Mesenchymal stem cell (in vitro differentiated cells and primary cell): Measurements from ENCODE around the gene RNU1-4.
"Not testable (repeated sequence)": the region's sequence is repeated elsewhere in the genome, so short reads cannot be mapped to it uniquely, and the experiment has no call there.

Source experiments
- DNase-seq: peaks from one replicate; pipeline ENCODE4 v3.0.0-alpha.2; 2013
- H2AFZ ChIP-seq: one replicate; pipeline ENCODE4 v1.6.1; 2013; ENCODE audit warnings: low read depth, mild to moderate bottlenecking, control low read depth, inconsistent platforms, low read length, moderate library complexity
- H2AK5ac ChIP-seq: 2 replicates; pipeline ENCODE4 v1.6.1; 2013; ENCODE audit warnings: low read length, moderate library complexity, mild to moderate bottlenecking, inconsistent platforms; ENCODE audit not compliant: severe bottlenecking
- H2BK120ac ChIP-seq: one replicate; pipeline ENCODE4 v1.6.1; 2013; ENCODE audit warnings: low read depth, mild to moderate bottlenecking, inconsistent platforms, low read length, moderate library complexity
- H2BK12ac ChIP-seq, 2 experiments: one replicate each; pipeline ENCODE4 v1.6.1; 2013; ENCODE audit warnings: inconsistent platforms in 2 of 2, low read length in 2 of 2, mild to moderate bottlenecking in 2 of 2, moderate library complexity in 2 of 2, control low read depth in 1 of 2
- H2BK15ac ChIP-seq: one replicate; pipeline ENCODE4 v1.6.1; 2013; ENCODE audit warnings: mild to moderate bottlenecking, low read depth, inconsistent platforms; ENCODE audit not compliant: poor library complexity, severe bottlenecking
- H2BK5ac ChIP-seq: 2 replicates; pipeline ENCODE4 v1.6.1; 2013; ENCODE audit warnings: low read depth, mild to moderate bottlenecking, low read length, control low read depth, inconsistent platforms; ENCODE audit not compliant: poor library complexity, severe bottlenecking
- H3K14ac ChIP-seq, 2 experiments: one replicate each; pipeline ENCODE4 v1.6.1; 2013; ENCODE audit warnings: inconsistent platforms in 2 of 2, low read length in 2 of 2, control low read depth in 1 of 2, mild to moderate bottlenecking in 1 of 2, moderate library complexity in 1 of 2
- H3K18ac ChIP-seq, 2 experiments: one replicate each; pipeline ENCODE4 v1.6.1; 2013; ENCODE audit warnings: inconsistent platforms in 2 of 2, low read length in 2 of 2, control low read depth in 1 of 2, low read depth in 1 of 2, mild to moderate bottlenecking in 1 of 2
- H3K23ac ChIP-seq, 2 experiments: one replicate each; pipeline ENCODE4 v1.6.1; 2013; ENCODE audit warnings: inconsistent platforms in 2 of 2, low read length in 2 of 2, mild to moderate bottlenecking in 2 of 2, moderate library complexity in 2 of 2, control low read depth in 1 of 2
- H3K27ac ChIP-seq: 2 replicates; pipeline ENCODE4 v1.5.1; 2013; ENCODE audit warnings: mild to moderate bottlenecking, moderate library complexity, low read length, control low read depth, inconsistent platforms; ENCODE audit not compliant: poor library complexity, severe bottlenecking
- H3K27me3 ChIP-seq, 2 experiments: 2 replicates each; pipeline versions ENCODE4 v1.6.1 to v1.7.0; 2013; ENCODE audit warnings: low read length in 2 of 2, mild to moderate bottlenecking in 2 of 2, moderate library complexity in 2 of 2, control low read depth in 1 of 2, inconsistent platforms in 1 of 2; ENCODE audit not compliant: control insufficient read depth in 1 of 2, insufficient read depth in 1 of 2
- H3K36me3 ChIP-seq, 2 experiments: 2 replicates each; pipeline versions ENCODE4 v1.6.1 to v1.7.0; 2013; ENCODE audit warnings: low read length in 2 of 2, control low read depth in 1 of 2, inconsistent platforms in 1 of 2, low read depth in 1 of 2, mild to moderate bottlenecking in 1 of 2; ENCODE audit not compliant: insufficient read depth in 2 of 2, control insufficient read depth in 1 of 2
- H3K4ac ChIP-seq, 2 experiments: one replicate each; pipeline ENCODE4 v1.6.1; 2013; ENCODE audit warnings: inconsistent platforms in 2 of 2, low read length in 2 of 2, mild to moderate bottlenecking in 2 of 2, moderate library complexity in 2 of 2, control low read depth in 1 of 2, low read depth in 1 of 2
- H3K4me1 ChIP-seq: 2 replicates; pipeline ENCODE4 v1.6.1; 2013; ENCODE audit warnings: low read depth, low read length, control low read depth; ENCODE audit not compliant: control insufficient read depth, insufficient read depth
- H3K4me2 ChIP-seq: 2 replicates; pipeline ENCODE4 v1.6.1; 2013; ENCODE audit warnings: low read length, mild to moderate bottlenecking, inconsistent platforms; ENCODE audit not compliant: poor library complexity, severe bottlenecking
- H3K4me3 ChIP-seq, 2 experiments: 2 replicates each; pipeline versions ENCODE4 v1.5.1 to v1.7.0; 2013; ENCODE audit warnings: low read length in 2 of 2, mild to moderate bottlenecking in 2 of 2, control low read depth in 1 of 2, low read depth in 1 of 2; ENCODE audit not compliant: insufficient read depth in 1 of 2
- H3K79me1 ChIP-seq: replicated peaks from 2 replicates; pipeline ENCODE4 v1.6.1; 2013; ENCODE audit warnings: mild to moderate bottlenecking, control low read depth, low read length, inconsistent platforms; ENCODE audit not compliant: poor library complexity, severe bottlenecking
- H3K9ac ChIP-seq: 2 replicates; pipeline ENCODE4 v1.7.0; 2013; ENCODE audit warnings: mild to moderate bottlenecking, low read length, moderate library complexity
- H3K9me3 ChIP-seq: 2 replicates; pipeline ENCODE4 v1.7.0; 2013; ENCODE audit warnings: mild to moderate bottlenecking, low read length; ENCODE audit not compliant: control insufficient read depth
- H4K8ac ChIP-seq: one replicate; pipeline ENCODE4 v1.6.1; 2013; ENCODE audit warnings: inconsistent platforms, mild to moderate bottlenecking, low read length, moderate library complexity
- H4K91ac ChIP-seq: one replicate; pipeline ENCODE4 v1.6.1; 2013; ENCODE audit warnings: mild to moderate bottlenecking, low read length, inconsistent platforms
- WGBS: methylation state at CpG from one replicate; pipeline ENCODE4 v1.1.7; 2013; ENCODE audit warnings: mixed read lengths; 5-methylcytosine and 5-hydroxymethylcytosine counted together

The RNU1-4 gene

GRCh38 chr1:16697152-16697551 lies 43.2 kb upstream of the RNU1-4 start:
- H3K18ac ChIP-seq, H3K4me2 ChIP-seq, H4K91ac ChIP-seq, H3K9me3 ChIP-seq, H3K4me1 ChIP-seq, H3K27me3 ChIP-seq, H3K79me1 ChIP-seq, H3K14ac ChIP-seq, H2AFZ ChIP-seq, H2BK15ac ChIP-seq, H3K4me3 ChIP-seq, H3K27ac ChIP-seq, H2BK12ac ChIP-seq, H3K36me3 ChIP-seq, H2BK5ac ChIP-seq, H4K8ac ChIP-seq, H3K4ac ChIP-seq, DNase-seq, H3K23ac ChIP-seq, H2AK5ac ChIP-seq, H2BK120ac ChIP-seq, H3K9ac ChIP-seq: not testable (repeated sequence)
- WGBS: no CpG with 5 or more reads among the region's 7 CpGs

GRCh38 chr1:16699440-16699839 lies 40.9 kb upstream of the RNU1-4 start:
- not testable (repeated sequence) for H2BK5ac ChIP-seq, H3K4me1 ChIP-seq, H3K36me3 ChIP-seq

GRCh38 chr1:16700138-16700895 lies 40.0 kb upstream of the RNU1-4 start:
- WGBS: no CpG with 5 or more reads among the region's 57 CpGs
- H2BK5ac ChIP-seq, H3K18ac ChIP-seq, H3K79me1 ChIP-seq, H3K14ac ChIP-seq, H2BK120ac ChIP-seq, H3K9ac ChIP-seq, H3K27ac ChIP-seq, H2AFZ ChIP-seq, H3K9me3 ChIP-seq, H3K4me1 ChIP-seq, H4K91ac ChIP-seq, H3K27me3 ChIP-seq, H2BK12ac ChIP-seq, H3K23ac ChIP-seq, H2BK15ac ChIP-seq, H3K4ac ChIP-seq, H3K36me3 ChIP-seq, DNase-seq, H3K4me2 ChIP-seq, H4K8ac ChIP-seq, H2AK5ac ChIP-seq, H3K4me3 ChIP-seq: not testable (repeated sequence)

More at GRCh38 chr1:16699440-16699839, 40.9 kb upstream of the RNU1-4 start:
- not testable (repeated sequence) for H3K9ac ChIP-seq, H2BK12ac ChIP-seq, H3K4me3 ChIP-seq, H3K4ac ChIP-seq, H2BK120ac ChIP-seq, H4K91ac ChIP-seq, H2AFZ ChIP-seq, H2BK15ac ChIP-seq, DNase-seq, H3K79me1 ChIP-seq, H3K27ac ChIP-seq, H3K9me3 ChIP-seq, H3K14ac ChIP-seq, H2AK5ac ChIP-seq, H3K27me3 ChIP-seq, H3K18ac ChIP-seq, H3K4me2 ChIP-seq, H4K8ac ChIP-seq, H3K23ac ChIP-seq
- WGBS: no CpG with 5 or more reads among the region's 52 CpGs

- H3K4me3 ChIP-seq, H2BK120ac ChIP-seq, H3K23ac ChIP-seq, DNase-seq, H2AK5ac ChIP-seq, H3K14ac ChIP-seq, H4K8ac ChIP-seq, H2AFZ ChIP-seq, H3K4ac ChIP-seq, H3K9me3 ChIP-seq, H3K18ac ChIP-seq, H3K4me2 ChIP-seq, H3K27me3 ChIP-seq, H2BK5ac ChIP-seq, H3K79me1 ChIP-seq, H3K4me1 ChIP-seq, H3K36me3 ChIP-seq, H4K91ac ChIP-seq, H3K27ac ChIP-seq, H2BK15ac ChIP-seq, H3K9ac ChIP-seq, H2BK12ac ChIP-seq: not testable (repeated sequence)
- WGBS: no CpG with 5 or more reads among the region's 37 CpGs
These were observed 39.1 kb upstream of the RNU1-4 start for GRCh38 chr1:16701189-16701588.
